SU-DHL-6 (cell line): Measurements from ENCODE around the gene CACNG6.

Source experiments
- CTCF ChIP-seq: fragments of 200-600 bp; sonication (generic); IDR thresholded peaks from one replicate; pipeline ENCODE4 v1.5.1; 2017; ENCODE audit warnings: antibody characterized with exemption, mild to moderate bottlenecking, low read length, moderate library complexity; ENCODE audit not compliant: insufficient read depth, poor library complexity, severe bottlenecking
- EZH2phosphoT487 ChIP-seq: fragments of 200-600 bp; sonication (generic), shearing (Covaris generic); conservative IDR thresholded peaks from 2 replicates; pipeline ENCODE4 v1.6.1; 2018; ENCODE audit warnings: mild to moderate bottlenecking, antibody characterized with exemption, low read length, moderate library complexity, mixed read lengths

- no peak for TF ChIP-seq CTCF
- no peak for TF ChIP-seq EZH2phosphoT487
These were observed 31.2 kb upstream of the CACNG6 start for GRCh38 chr19:53960187-53960586.
